NCI-H82 treated with DMSO at 0.1 percent for 48 hours (cell line): ENCODE measurements around the gene ASB7.

Experiments used
- DNase-seq: peaks from one replicate; lab custom pipeline; 2025; ENCODE audit not compliant: unreplicated experiment; lab: John Stamatoyannopoulos, UW

The ASB7 gene

GRCh38 chr15:100683434-100683833 lies 81.0 kb downstream of the ASB7 start:
- no peak for DNase-seq

GRCh38 chr15:100684591-100684990 lies 82.2 kb downstream of the ASB7 start:
- DNase-seq = no peak

GRCh38 chr15:100686021-100686724 lies 83.8 kb downstream of the ASB7 start:
- no peak for DNase-seq

DNA sequence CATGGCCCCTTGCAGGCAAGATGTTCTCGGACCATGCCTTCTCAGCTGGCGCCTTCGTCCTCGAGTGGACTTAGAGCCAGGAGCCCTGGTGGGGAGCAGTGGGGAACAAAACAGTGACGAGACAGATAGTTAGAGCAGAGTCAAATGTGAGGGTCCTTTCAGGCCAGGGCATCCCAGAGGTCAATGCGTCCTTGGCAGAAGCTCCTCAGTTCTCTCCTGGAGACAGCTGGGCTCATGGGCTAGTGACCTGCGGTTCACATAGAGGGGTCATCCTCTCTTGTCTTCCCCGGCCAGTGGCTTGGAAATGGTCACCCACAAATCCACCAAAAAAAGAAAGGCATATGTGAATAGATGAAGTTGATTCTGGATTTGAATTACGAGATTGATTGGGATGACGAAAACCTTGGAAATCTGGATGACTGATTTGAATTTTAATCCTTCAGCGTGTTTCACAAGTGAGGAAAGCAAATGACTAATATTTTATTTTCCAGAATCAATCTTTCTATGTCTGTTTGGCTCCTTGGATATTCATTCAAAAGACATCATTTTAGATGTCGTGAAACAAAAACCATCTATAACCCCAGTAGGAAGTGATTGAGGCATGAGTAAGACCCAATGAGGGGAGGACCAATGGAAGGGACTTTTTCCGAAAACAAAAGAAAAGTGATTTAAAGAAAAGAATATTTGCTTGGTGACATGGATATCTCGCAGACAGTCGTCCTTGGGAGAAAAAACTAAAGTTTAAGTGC lies 84.5 kb downstream of the ASB7 start:
- DNase-seq = no peak

GRCh38 chr15:100687582-100688141 lies 85.3 kb downstream of the ASB7 start:
- no peak for DNase-seq

DNA sequence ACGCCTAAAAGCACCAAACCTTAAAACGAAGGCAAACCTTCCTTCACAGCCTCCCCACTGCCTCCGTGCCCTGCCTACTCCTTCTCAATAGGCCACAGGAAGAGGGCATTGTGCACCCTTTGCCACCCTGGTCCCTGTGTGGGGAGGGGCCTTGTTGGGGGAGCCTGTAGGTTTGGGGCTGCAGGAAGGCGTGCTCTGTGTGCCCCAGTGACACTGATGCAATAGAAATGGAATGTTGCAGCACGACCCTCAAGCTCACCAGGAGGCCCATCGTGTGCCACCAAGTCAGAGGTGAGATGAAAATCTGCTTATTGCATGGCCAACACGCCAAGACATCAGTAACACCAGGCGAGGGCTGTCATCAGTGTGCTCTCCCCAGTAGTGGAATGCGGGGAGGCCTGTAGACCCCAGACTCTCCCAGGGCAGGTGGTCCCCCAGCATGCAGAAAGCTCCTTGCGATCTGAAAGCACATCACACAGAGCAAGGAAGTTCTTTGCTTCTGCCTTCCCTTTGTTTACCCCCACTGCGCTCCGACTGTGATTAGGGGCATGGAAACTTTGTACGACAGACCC lies 86.2 kb downstream of the ASB7 start:
- no peak for DNase-seq

GRCh38 chr15:100689131-100689899 lies 86.9 kb downstream of the ASB7 start:
- DNase-seq = no peak

GRCh38 chr15:100690032-100690794 lies 87.8 kb downstream of the ASB7 start:
- no peak for DNase-seq

- no peak for DNase-seq
Measured at GRCh38 chr15:100690795-100691158, 88.4 kb downstream of the ASB7 start.

DNA sequence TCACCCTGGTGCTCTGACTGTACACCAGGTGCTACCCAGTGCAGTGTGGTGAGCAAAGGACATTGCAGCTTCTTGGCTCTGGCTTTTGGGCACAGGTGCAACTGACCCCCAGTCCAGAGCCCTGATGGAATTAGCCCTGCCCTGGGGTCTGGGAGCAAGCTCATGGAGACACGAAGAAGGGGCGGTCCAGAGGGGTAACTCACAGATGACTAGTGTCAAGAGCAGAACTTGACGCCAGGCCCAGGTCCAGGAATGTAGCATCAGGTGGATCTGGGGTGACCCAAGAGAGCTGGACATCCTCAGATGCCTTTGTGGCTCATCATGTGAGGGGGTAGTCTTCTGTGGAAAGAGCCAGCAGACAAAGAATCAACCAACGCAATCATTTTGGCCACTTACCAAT lies 88.9 kb downstream of the ASB7 start:
- no peak for DNase-seq

GRCh38 chr15:100692246-100692645 lies 89.9 kb downstream of the ASB7 start:
- no peak for DNase-seq

DNA sequence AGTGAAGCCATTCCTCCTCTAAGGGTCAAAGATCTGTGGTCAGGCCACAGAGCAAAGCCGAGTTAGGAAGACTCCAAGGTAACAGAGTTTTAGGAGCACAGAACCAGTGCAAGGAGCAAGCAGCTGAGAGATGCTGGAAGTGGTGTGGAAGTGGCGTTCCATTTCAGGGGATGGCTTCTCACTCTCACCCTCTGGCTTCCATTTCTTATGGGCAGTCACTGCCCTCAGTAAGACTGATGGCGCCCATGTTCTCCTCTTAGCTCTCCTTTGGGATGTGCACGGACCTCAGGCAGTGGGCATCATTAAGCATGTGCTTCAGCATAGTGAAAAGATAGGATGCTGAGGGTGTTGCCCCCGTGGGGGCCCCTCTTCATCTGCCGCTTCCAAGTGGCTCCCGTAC lies 90.3 kb downstream of the ASB7 start:
- DNase-seq = no peak

DNA sequence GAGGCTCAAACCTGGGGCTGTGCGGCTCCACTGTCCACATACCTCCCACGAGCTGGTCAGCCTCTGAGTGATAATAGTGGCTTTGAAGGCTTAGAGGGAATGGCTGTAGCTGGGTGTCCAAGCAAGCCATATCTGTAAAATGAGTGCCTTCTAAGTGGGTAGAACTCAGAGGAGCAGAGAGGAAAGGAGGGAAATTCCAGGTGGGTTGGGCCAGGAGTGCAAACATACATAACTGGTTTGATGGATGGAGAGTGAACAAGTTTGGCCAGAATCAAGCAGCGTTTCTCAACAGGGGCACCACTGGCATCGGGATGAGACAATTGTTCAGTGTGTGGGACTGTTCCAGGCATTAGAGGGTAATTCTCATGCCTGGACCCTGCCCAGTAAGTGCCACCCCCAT lies 91.1 kb downstream of the ASB7 start:
- no peak for DNase-seq

GRCh38 chr15:100694381-100695021 lies 92.1 kb downstream of the ASB7 start:
- no peak for DNase-seq

DNA sequence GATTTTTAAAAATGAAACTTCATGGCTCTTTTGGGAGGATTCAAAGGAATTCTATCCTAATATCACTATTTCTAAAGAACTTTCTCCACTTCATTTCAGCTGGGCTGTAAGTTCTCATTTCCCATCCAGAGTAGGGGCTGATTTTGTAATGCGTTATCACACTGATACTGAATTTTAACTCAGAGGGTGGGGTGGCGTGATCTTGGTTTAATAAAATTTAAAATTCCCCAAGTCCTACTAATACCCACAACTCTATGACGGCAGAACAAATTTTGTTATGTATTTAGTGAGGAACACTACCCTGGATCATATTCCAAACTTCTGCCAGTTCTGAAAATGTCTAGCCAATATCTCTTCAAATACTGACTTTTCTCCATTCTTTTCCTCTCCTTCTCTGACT lies 92.7 kb downstream of the ASB7 start:
- DNase-seq = no peak

- DNase-seq = no peak
Measured at GRCh38 chr15:100696452-100696851, 94.1 kb downstream of the ASB7 start.
